ENCODE results near the gene WDR74.

WDR74 gene

GRCh38 chr11:62882788-62883501 is 43.6 kb upstream of the WDR74 start:
- Histone ChIP-seq H3K4me1 (0 out of 2 replicates have a peak, but pooled peaks cover 3% of the 10 kb centered on the region), H3K27me3 (no peaks in the 10 kb centered on the region), H3K36me3 (peaks cover 65% of the 10 kb centered on the region), H3K4me3 (ENCODE audit: low read depth, low read length) (peak overlapping the region; percentile 83), H3K9me3 (no peaks in the 10 kb centered on the region)
- DNase-seq, result no peak
- no peak for TF ChIP-seq CTCF (IDR thresholded peaks at IDR 0.05; ENCODE audit: low read depth, low read length)

GRCh38 chr11:62882431-62882749 is 43.0 kb upstream of the WDR74 start:
- H3K36me3 ChIP-seq, result peaks cover 63% of the 10 kb centered on the region

GRCh38 chr11:62881579-62882430 is 42.4 kb upstream of the WDR74 start:
- no peak for TF ChIP-seq CTCF (IDR thresholded peaks at IDR 0.05; ENCODE audit: low read depth, low read length)
- H3K9me3 ChIP-seq, result no peaks in the 10 kb centered on the region
- H3K4me1 ChIP-seq, result 0 out of 2 replicates have a peak, but pooled peaks cover 3% of the 10 kb centered on the region
- no peaks in the 10 kb centered on the region for H3K27me3 ChIP-seq
- H3K36me3 ChIP-seq, result peaks cover 60% of the 10 kb centered on the region
- peak; percentile 89 for DNase-seq
- H3K4me3 ChIP-seq (ENCODE audit: low read depth, low read length), result peak overlapping the region; percentile 83

More at GRCh38 chr11:62882431-62882749, 43.0 kb upstream of the WDR74 start:
- H3K27me3 ChIP-seq, result no peaks in the 10 kb centered on the region
- no peaks in the 10 kb centered on the region for H3K9me3 ChIP-seq
- 0 out of 2 replicates have a peak, but pooled peaks cover 3% of the 10 kb centered on the region for H3K4me1 ChIP-seq
- TF ChIP-seq CTCF (IDR thresholded peaks at IDR 0.05; ENCODE audit: low read depth, low read length), result no peak
- peak overlapping the region; percentile 83 for H3K4me3 ChIP-seq (ENCODE audit: low read depth, low read length)
- no peak for DNase-seq

- Histone ChIP-seq H3K9me3 (no peaks in the 10 kb centered on the region), H3K4me3 (ENCODE audit: low read depth, low read length) (peak within 1 kb of the TSS; percentile 83), H3K27me3 (no peaks in the 10 kb centered on the region), H3K36me3 (peaks cover 54% of the 10 kb centered on the region), H3K4me1 (0 out of 2 replicates have a peak, but pooled peaks cover 3% of the 10 kb centered on the region)
- DNase-seq, result peak; percentile 83
- peak; percentile 39 for TF ChIP-seq CTCF (IDR thresholded peaks at IDR 0.05; ENCODE audit: low read depth, low read length)
Observed at GRCh38 chr11:62880803-62881578, 41.6 kb upstream of the WDR74 start, which contains the start of gene SLC3A2. Gene SLC3A2, plus strand, starts transcription at chr11:62880896. Its CDS starts 128 bp downstream, at chr11:62881024.

- peaks cover 48% of the 10 kb centered on the region for H3K36me3 ChIP-seq
- H3K4me3 ChIP-seq (ENCODE audit: low read depth, low read length), result peak overlapping the region; percentile 83
- 0 out of 2 replicates have a peak, but pooled peaks cover 3% of the 10 kb centered on the region for H3K4me1 ChIP-seq
- DNase-seq, result peak; percentile 19
- no peak for TF ChIP-seq CTCF (IDR thresholded peaks at IDR 0.05; ENCODE audit: low read depth, low read length)
- no peaks in the 10 kb centered on the region for H3K27me3 ChIP-seq
- H3K9me3 ChIP-seq, result no peaks in the 10 kb centered on the region
Observed at GRCh38 chr11:62880231-62880802, 40.9 kb upstream of the WDR74 start.

Data from BE2C (cell line).